ENCODE results near the gene PPP2R5D.
"Not testable (repeated sequence)": the region's sequence is repeated elsewhere in the genome, so short reads cannot be mapped to it uniquely, and the experiment has no call there.

PPP2R5D gene

DNA sequence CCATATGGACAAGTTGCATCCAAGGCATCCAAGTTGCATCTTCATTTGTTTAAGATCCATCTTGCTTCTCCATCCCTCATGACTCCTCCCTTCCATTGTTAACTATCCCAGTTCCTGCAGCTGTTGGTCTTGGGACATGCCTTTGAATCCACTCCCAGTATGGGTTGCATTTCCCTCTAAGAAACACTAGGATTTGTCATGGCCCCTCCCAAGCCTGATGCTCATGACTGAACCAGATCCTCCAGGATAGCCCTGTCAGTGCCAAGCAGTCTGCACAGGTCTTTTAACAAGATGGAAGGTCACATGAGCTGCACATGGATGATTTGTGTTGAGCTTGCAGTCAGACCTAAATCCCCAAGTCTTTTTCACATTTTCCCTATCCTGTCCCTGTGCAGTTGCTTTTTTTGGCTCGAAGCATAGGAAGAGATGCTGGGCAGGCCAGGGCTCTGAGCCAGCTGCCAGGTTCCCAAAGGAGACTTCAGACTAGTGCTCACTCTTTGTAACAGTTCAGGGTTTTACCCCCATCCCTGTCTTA, 4.2 kb downstream of the PPP2R5D start:
- no peak for DNase-seq (ENCODE audit: low read depth in 2 of 2, low spot score in 1 of 2)

DNA sequence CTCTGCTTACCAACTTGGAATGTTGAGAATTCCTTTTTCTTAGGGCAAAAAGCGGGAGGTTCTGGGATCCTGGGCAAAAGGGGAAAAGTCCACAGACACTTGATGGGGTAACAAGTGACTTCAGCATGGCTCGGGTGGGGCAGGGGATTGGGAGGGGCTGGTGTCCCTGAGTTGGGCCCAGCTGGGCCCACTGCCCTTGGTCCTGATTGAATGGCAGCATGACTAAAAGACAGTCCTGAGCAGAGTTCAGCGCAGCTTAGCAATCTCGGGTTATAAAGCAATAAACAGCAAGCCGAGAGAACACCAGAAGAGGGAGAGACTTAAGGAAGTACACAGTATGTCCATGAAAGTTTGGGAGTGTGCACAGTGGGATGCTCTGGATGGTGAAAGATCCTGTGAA, 5.6 kb downstream of the PPP2R5D start:
- DNase-seq (ENCODE audit: low read depth in 2 of 2, low spot score in 1 of 2), result no peak

DNA sequence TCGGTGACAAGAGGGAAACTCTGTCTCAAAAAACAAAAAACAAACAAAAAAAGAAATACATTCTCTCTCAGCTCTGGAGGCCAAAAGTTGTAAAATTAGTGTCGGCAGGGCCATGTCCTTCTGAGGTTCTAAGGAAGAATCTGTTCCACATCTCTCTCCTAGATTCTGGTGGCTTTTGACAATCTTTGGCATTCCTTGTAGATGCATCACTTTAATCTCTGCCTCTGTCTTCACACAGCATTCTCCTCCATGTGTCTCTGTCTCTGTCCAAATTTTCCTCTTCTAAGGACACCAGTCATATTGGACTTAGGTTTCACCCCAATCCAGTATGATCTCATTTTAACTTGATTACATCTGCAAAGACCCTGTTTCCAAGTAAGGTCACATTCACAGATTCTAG, 9.1 kb downstream of the PPP2R5D start:
- DNase-seq (ENCODE audit: low read depth in 2 of 2, low spot score in 1 of 2), result no peak

DNA sequence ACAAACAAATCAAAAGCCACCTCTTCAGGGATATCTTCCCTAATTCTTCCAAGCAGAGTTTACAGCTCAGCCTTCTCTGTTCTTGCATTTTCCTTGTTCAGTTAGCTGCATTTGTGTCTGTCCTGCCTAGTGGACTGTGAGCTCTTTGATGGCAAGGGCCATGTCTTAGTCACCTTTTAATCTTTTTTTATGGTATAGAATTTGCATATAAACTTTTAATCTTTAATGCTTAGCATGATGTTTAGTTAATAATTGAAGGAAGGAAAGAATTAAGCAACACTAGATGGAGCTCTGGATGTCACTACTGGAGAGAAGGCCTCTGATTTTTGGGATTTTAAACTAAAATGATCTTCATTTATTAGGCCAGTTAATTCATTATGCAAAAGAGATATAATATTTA, 12.1 kb downstream of the PPP2R5D start:
- DNase-seq (ENCODE audit: low read depth in 2 of 2, low spot score in 1 of 2), result no peak

DNA sequence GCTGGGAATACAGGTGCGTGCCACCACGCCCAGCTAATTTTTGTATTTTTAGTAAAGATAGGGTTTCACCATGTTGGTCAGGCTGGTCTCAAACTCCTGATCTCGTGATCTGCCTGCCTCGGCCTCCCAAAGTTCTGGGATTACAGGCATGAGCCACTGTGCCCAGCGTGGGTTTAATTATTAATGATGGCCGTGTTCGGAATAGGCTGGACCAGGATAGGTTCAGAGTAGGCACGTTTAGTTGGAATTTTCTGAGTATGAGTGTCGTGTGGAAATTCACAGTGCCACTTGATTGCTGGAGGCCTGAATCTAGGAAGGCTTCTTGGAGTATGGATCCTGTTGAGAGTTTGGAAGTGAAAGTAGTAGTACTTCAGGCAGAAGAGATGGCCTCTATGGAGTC, 13.8 kb downstream of the PPP2R5D start:
- not testable (repeated sequence) for DNase-seq (ENCODE audit: low read depth in 2 of 2, low spot score in 1 of 2)

DNA sequence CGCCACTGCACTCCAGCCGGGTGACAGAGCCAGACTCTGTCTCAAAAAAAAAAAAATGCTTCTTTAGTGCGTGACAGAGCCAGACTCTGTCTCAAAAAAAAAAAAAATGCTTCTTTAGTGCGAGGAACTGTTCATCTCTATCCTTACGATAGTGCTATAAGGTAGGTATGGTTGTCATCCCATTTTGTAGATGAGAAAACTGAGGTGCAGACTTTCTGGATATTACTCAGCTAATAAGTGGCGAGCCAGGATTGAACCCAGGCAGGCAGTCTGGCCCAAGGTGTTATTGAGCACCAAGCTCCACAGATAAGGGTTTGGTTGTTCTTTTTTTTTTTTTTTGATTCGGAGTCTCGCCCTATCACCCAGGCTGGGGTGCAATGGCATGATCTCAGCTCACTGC, 17.5 kb downstream of the PPP2R5D start:
- no peak for DNase-seq (ENCODE audit: low read depth in 2 of 2, low spot score in 1 of 2)

DNA sequence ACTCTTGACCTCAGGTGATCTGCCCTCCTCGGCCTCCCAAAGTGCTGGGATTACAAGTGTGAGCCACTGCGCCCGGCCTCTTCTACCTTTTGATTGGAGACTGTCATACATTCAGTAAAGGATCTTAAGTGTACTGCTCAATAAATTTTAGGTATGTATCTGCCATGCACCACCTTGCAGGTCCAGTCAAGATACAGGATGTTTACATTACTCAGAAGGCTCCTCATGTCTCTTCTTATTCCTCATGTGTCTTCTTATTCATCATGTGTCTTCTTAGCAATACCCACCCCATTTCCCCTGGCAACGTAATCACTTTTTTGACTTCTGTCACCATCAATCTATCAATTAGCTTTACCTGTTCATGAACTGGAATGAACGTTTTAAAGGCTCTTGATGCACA, 21.5 kb downstream of the PPP2R5D start:
- DNase-seq (ENCODE audit: low read depth in 2 of 2, low spot score in 1 of 2), result no peak

DNA sequence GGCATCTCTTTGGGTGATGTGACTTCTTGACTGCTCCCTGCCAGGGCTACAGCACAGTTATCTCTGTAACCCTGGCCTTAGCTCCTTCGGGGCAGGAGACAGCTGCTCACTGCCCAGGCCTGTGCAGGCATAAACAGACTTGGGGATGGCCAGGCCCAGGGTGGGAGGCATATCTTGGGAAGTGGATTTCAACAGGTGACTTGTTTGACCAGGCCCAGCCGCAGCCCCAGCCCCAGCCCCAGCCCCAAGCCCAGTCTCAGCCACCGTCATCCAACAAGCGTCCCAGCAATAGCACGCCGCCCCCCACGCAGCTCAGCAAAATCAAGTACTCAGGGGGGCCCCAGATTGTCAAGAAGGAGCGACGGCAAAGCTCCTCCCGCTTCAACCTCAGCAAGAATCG, 21.9 kb downstream of the PPP2R5D start:
- no peak for DNase-seq (ENCODE audit: low read depth in 2 of 2, low spot score in 1 of 2)

DNA sequence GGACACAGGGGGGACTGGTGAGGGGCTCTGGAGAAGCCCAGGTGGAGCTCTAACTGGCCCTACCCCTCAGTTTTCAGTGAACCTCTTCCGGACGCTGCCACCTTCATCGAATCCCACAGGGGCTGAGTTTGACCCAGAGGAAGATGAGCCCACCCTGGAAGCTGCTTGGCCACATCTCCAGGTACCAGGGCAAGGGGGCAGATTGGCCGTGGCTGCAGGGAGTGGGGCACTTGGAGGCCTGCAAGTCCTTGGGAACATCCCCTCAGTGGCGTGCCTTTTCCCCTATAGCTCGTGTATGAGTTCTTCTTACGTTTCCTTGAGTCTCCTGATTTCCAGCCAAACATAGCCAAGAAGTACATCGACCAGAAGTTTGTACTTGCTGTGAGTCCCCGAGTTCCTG, 22.8 kb downstream of the PPP2R5D start:
- DNase-seq (ENCODE audit: low read depth in 2 of 2, low spot score in 1 of 2), result no peak

DNA sequence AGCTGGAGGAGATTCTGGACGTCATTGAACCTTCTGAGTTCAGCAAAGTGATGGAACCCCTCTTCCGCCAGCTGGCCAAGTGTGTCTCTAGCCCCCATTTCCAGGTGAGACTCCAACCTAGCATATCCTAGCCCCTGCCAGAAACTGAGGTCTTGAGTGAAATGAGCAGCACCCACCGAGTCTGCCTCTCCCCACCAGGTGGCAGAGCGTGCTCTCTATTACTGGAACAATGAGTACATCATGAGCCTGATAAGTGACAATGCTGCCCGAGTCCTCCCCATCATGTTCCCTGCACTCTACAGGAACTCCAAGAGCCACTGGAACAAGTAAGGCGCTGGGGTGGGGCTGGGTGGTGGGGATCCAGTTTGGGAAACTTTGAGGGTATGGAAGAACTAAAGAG, 24.8 kb downstream of the PPP2R5D start:
- DNase-seq (ENCODE audit: low read depth in 2 of 2, low spot score in 1 of 2), result no peak

DNA sequence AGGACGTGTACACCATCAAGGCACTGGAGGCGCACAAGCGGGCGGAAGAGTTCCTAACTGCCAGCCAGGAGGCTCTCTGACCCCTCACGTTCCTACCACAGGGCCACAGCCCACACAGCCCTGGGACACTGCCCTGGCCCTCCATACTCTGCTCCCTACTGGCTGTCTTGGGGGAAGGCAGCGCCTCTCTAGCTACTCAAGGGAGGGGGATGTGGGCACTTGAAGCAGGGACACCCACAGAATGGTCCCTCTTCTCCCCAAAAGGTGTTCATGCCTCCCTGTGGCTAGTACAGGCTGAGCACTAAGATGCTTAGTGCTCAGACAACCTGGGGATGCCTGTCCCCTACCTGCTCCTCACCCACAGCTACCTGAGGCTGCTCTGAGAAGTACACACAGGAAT, 26.8 kb downstream of the PPP2R5D start:
- no peak for DNase-seq (ENCODE audit: low read depth in 2 of 2, low spot score in 1 of 2)

DNA sequence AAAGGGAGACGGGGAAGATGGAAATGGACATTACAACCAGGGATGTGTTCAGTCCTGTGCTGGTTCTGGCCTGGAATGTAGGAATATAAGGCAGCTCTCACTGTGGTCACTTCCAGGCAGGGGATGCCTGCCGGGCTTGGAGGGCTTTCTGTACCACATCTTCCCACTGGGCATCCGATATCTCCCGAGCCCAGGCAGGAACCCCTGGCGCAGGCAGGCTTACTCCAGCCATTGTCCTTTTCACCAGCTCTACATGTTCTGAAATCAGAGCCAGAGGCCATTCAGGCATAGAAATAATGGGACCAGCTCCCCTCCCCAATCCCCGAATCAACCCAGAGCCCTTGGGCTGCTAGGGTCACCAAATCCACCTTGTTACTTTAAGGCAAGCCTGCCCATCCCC, 28.0 kb downstream of the PPP2R5D start:
- no peak for DNase-seq (ENCODE audit: low read depth in 2 of 2, low spot score in 1 of 2)

DNA sequence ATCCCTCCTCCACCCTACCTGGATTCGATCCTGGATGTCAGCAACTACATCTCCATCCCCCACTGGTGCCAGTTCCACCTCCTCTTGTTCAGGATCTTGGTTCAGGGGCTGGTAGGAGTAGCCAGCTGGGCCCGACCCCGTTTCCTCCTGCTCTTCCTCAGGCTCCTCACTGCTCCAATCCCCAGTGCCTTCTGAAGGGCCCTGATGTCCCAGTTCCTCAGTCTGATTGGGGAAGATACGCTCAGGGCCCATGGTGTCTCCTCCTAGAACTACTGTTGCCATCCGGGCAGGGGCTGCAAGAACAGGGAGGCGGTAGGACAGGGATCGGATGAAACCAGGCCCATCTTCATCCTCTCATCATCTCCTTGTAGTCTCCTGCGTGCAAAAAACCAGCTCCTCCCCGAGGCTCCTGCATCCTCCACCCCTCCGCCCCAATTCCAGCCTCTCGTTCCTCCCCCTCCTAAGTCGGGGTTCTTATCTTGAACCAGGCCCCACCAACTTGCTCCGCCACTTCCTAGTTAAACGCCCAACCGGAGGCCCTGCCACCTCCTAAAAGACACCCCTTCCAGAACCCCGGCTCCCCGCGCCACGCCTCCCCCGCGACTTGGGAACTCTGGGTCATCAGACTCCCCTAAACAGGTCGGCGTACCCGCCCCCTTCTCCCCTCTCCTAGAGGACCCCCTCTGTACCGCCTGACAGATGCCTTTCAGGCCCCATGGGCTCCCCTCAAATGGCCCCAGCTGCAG, 28.9 kb downstream of the PPP2R5D start:
- DNase-seq (ENCODE audit: low read depth in 2 of 2, low spot score in 1 of 2), result no peak

DNA sequence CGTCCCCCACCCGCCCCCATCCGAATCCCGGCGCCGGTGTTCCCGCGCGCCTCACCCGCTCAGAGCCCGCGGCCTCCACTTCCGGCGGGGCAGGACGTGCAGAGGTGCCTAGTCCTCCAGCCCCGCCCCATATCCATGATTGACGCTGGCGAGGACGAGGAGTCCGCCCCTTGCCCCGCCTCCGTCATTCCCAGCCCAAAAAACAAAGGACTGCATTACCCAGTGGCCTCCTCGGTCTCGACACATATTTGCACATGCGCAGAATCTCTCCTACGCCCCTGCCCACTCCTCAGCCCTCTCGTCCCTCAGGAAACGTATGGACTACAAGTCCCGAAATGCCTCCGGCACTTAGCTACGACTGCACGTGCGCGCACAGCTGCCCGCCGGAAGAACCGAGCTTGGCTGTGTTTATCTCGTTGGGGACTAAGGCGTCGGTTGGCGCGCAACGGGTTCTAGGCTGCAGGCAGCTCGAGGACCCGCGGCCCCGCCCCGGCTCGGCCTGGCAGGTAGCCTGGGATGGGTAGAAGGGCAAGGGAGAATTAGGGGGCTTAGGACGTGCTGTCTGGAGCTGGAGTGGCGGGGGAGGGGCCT, 29.6 kb downstream of the PPP2R5D start, which contains the start of the genes KLHDC3 and MEA1:
KLHDC3 (plus strand) TSS at position 407 of the 591 bp plus-strand sequence. CDS start 2,944 bp downstream, outside the sequence.
MEA1 (minus strand) TSS at position 104 of the 591 bp plus-strand sequence. CDS start 133 bp downstream, outside the sequence.
- peak; percentile 93 to 97 for DNase-seq (ENCODE audit: low read depth in 2 of 2, low spot score in 1 of 2)

DNA sequence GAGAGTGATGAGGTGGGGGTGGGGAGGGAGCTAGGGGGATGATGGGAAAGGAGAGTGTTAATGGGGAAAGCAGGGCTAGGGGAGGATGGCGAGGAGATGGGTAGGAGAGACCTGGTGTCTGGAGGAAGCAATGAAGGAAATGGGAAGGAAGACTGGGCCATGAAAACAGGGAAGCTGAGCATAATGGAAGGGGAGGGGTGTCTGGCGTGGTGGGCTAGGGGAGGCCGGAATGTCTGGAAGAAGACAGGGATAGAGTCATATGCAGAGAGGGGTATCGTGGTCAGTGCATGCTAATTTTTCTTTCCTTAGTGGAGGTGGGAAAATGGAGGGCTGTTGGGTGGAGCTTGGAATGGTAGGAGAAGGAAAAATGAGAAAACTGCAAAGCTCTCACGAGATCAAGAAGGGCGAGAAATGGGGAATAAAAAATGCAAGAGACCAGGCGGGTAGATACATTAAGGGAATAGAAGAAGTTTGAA, 30.1 kb downstream of the PPP2R5D start:
- DNase-seq (ENCODE audit: low read depth in 2 of 2, low spot score in 1 of 2), result no peak

DNA sequence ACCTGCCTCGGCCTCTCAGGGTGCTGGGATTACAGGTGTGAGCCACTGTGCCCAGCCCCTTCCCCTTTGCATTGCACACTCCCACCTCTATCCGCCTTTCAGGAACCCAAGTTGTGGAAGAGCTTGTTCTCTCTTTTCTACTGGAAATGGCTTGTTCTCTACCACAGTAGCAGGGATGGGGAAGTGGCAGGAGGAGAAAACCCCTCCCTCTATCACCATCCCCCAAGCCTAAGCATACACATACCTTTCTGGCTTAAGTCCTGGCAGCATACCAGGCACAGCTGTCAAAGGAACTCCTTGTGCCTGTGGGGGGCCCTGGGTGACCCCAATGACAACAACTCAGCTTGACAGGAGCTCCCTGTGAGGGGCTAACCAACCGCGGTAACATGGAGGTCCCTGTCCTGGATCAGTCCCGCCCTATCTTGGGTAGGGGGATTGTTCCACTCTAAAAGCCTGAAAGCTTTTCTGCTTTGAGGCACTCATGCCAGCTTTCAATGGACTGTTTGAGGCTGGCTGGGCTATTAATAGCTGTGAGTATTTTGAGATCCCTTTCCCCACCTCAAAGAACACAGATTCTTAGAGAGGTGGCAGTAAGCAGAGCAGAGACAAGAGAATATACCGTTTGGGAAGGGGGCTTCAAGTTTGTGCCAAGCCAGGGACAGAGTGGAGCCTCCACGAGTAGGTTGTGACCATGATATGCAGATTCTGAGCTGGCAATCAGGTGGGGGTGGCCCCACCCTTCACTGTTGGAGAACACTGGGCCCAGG, 32.0 kb downstream of the PPP2R5D start:
- DNase-seq (ENCODE audit: low read depth in 2 of 2, low spot score in 1 of 2), result no peak

DNA sequence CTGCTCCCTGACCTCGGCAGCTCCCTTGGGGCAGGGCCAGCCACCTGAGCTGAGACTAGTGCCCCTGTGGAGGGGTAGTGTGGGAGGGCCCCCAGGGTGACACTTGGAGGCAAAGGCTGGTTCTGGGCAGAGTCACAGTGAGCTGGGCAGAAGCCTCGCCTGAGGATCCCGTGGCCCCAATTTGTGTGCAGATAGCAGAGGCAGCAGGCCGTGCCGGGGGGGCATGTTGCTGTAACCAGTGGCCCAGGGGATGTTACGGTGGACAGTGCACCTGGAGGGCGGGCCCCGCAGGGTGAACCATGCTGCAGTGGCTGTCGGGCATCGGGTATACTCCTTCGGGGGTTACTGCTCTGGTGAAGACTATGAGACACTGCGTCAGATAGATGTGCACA, 32.6 kb downstream of the PPP2R5D start:
- no peak for DNase-seq (ENCODE audit: low read depth in 2 of 2, low spot score in 1 of 2)

DNA sequence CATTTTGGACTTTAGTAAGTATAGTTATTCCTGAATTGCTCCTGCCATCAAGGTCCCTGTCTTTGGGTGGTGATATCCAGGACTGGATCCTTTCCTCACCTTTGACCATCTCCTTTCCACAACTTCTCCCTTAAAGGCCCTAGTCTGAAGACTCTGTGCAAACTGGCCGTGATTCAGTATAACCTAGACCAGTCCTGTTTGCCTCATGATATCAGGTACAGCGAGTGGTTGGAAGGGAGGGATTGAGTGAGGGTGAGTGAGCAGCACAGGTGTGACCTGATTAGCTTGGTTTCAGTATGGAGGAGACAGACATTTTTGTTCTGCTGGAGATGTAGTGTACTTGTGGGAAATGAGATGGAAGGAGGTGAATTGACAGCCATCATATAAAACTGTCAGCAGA, 34.8 kb downstream of the PPP2R5D start:
- DNase-seq (ENCODE audit: low read depth in 2 of 2, low spot score in 1 of 2), result no peak

DNA sequence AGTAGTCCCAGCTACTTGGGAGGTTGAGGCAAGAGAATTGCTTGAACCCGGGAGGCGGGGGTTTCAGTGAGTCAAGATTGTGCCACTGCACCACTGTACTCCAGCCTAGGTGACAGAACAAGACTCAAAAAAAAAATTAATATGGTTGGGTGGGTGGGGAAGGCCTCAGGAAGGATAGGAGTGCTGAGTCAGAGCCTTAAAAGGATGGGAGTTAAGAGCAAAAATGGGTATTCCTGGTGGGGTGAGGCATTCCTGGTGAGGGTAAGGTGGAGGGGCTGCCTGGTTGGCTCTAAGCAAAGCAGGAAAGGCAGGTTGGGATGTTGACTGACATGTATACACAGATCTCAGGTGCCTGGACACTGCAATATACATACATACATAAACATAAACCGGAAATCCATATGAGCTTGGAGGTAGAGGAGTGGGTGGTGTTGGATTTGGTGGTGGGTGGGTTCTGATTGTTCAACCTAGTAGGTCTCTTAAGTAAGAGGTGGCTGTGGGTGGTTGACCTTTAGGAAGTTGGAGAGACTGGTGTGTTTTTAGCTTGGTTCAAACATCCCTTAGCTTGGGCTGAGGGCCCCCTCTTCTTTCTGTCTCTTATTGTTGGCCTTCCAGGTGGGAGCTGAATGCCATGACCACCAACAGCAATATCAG, 35.8 kb downstream of the PPP2R5D start:
- DNase-seq (ENCODE audit: low read depth in 2 of 2, low spot score in 1 of 2), result no peak

DNA sequence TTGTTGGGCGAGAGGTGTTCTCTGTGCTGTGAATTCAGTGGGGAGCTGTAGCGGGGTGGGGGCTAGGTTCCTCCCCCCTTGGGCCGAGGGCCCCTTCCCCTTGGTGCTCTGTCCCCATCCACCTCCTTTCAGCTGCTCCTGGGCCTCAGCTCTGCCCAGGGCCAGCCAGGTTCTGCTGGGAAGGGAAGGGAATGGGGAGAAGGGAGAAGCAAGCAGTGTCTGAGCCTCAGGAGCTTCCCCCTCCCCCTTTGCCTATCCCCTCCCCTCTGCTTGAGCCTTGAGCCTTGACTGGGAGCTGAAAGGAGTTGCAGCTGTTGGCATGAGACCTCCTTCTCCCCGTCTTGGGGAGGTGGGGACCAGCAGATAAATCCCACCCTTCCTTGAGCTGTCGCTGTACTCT, 36.5 kb downstream of the PPP2R5D start:
- no peak for DNase-seq (ENCODE audit: low read depth in 2 of 2, low spot score in 1 of 2)

All from stimulated activated CD8-positive, alpha-beta memory T cell treated with anti-CD3 and anti-CD28 coated beads, Interleukin-4, amount 100 ng/mL, for 1 hour (primary cell).